GM18508 (cell line): ENCODE results near the gene RFC1.
"Not testable (repeated sequence)": the region's sequence is repeated elsewhere in the genome, so short reads cannot be mapped to it uniquely, and the experiment has no call there.

Source experiments
- ATAC-seq: cut with Tn5 transposase; IDR thresholded peaks from one replicate; pipeline ENCODE4 v1.9.1; 2021; ENCODE audit warnings: moderate number of reproducible peaks; ENCODE audit not compliant: insufficient read depth, unreplicated experiment

RFC1 gene

DNA sequence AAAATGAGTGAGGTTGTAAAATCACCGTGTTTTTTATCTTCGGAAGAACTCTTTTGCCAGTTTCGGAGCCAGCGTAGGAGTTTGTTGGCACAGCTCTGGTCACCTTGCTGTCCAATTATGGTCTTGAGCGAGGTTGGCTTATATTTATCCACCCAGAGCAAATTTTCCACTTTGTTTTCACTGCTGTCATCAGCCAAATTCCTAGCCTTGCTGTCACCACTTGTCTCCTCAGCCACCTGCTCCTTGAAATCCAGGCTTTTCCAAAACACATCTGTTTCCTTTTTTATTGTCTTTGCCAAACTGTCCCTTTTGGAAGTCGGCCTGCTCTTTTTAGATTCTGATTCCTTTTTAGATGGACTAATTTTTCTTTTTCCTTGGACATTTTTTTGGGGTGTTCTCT is 57.6 kb downstream of the RFC1 start:
- no peak for ATAC-seq

DNA sequence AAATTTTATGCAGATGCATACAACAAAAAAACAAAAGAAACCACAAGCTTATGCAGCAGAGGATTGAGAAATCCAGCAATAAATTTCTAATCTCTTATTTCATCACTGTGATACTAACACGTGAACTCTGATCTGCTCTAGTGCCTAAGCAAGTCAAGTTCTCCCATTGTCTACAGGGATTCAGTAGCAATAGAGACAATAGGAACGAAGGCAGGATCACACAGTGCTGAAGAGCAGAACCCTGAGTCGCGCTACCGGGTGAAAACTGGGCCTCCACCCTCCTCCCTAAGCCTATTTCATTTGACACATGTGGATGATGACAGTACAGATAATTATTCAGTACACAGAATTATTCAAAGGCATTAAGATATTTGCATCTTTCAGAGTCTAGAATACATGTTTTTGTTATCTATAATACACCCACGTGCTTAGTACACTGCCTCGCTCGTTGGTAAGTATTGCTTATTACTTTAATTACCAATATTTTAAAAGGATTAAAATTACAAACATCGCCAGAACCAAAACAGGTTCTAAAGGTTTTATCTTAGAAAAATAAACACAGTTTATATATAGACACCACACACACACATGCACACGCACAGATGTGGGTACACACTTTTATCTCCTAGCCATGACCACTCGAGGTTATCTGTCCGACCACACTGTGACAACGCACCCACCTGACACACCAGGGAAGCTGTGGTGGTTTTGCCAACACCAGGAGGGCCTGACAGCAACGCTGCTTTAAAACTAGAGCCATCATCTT is 60.1 kb downstream of the RFC1 start:
- no peak for ATAC-seq

DNA sequence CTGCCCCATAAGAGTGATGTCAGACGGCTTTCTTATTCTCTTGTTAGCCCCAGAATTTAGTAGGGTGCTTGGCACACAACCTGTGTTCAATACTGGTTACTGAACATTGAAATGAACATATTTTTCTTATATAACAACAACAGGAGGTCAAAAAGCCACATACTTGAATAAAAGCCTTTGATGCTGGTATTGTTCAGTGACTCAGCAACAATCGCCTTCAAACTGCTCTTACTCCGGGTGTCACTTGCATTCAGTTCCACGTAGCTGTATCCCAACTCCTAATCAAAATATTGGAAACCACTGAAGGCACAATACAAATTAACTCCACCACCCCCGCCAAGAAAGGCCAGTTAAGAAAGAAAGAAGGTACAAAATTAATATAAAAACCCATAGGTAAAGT is 61.5 kb downstream of the RFC1 start:
- no peak for ATAC-seq

DNA sequence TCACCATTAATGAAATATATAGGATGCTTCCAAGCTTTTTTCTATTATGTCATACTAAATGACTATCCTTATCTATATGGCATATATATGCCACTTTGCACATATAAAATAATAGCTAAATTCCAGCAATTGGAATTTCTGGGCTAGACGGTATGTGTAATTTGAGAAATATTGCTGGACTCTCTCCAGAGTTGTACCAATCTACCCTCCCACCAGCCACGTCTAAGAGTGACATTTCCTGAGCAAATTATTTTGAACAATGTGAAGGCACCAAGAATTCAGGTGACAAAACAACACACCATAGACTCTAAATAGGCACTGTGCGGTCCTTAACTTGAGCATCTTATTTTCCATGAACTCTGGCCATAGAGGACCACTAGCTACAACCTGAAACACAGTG is 62.3 kb downstream of the RFC1 start:
- no peak for ATAC-seq

DNA sequence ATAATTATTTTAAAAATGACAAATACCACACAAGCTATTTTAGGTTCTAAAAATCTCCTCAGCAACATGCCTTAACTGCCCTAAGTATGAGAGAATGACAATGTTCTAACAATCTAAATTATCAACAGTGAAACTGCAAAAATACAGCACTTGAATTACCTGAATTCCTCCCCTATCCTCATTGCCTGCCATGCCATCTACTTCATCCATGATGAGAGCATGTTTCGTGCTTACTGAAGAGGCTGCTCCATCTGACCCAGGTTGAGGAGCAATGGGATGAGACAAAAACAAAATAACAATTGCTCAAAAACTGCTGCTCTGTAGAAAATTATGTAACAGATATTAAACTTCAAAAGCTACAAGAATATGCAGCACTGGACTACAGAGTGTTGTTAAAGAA is 63.3 kb downstream of the RFC1 start:
- no peak for ATAC-seq

DNA sequence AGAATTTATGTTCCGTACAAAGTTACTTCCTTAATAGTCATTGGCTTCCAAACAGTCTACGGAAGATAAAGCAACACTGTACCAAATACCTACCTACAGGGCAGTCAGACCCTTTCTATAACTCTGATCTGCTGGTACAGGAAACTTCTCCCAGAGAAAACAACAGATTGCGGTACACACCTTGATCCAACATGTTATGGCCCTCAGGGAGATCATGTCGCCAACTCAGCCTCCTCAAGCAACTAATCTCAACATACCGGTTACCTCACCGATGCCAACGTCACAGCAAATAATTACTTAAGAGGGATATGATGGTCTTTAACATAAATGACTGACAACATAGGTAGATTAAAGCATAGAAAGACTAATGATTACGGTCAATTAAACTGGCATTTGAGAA is 70.4 kb downstream of the RFC1 start:
- no peak for ATAC-seq

DNA sequence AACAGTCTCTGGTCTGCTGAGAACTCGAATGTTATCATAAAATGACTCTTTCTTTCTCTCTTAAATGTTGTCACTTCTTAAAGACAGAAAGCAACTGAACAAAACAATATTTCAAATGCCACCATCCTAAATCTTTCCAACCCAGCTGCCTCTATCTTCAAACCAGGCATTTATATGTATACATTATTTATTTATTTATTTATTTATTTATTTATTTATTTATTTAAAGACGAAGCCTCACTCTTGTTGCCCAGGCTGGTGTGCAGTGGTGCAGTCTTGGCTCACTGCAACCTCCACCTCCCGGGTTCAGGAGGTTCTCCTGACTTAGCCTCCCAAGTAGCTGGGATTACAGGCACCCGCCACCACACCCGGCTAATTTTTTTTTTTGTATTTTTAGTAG is 73.7 kb downstream of the RFC1 start:
- not testable (repeated sequence) for ATAC-seq

DNA sequence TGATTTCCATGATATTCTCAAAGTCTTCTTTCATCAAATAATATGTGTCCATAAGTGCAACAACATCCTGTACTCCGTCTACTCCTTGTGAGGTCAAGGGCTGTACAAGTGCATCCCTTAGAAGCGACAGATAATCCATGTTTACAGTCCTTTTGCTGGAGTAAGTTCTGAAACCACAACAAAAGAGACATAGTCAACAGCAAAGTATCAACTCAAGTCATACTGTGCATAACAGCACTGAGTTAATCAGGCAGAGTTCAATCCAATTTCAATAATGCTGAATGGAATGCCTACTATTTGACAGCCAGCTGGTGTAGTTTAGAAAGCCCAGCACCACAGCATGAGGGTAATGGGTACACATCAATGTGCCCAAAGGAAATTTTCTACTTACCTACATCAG is 74.5 kb downstream of the RFC1 start:
- no peak for ATAC-seq

DNA sequence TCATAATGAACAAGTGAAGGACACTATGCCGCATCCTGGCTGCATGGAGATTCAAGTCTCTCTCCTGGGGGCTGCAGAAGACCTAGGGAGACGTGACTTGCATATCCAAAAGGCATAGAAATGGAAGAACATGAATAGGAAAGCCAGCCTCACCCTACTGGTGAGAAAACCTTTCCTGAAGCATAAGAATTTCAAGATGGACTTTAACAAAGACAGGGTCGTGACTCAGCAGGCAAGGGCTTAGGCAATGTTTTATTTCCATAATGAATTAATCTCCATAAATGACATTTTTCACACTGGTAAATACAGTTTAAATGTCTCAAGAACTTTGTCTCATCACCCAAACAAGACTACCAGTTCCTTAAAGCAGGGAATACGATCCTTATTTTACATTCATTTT is 78.9 kb downstream of the RFC1 start:
- ATAC-seq = no peak

DNA sequence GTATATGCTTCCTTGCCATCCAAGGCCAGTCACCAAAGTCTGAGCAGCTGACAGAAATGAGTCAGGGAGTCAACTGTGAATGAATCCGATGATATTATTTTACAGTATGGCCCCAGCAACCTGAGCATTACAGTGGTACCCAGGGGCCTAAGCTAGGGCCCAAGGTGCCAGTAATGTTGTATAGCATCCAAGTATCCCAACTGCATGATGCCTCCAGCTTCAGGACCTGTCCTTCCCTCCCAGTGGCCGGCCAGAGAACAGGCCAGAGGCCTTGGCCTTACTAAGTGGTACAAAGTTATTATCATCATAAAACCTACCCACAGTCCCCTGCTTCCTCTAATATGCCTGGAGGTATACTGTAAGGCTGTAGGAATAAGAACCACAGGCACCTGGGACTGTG is 79.9 kb downstream of the RFC1 start:
- no peak for ATAC-seq

DNA sequence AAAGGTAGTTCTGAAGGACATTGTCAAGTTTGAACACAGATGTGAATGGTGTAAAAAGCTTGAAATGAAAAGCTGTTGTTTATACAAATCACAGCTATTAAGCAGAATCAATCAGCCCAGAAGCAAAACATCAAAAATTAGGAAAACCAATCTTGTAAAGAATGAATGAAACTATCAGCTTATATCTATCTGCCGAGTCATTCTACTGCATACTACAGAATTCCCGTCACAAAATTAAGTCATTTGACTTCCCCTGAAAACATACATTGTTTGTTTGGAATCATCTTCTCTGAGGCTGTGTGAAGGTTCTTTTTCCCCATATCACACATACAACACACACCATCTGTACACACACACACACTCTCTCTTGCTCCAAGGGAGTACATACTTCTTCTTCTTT is 80.3 kb downstream of the RFC1 start:
- ATAC-seq = no peak

DNA sequence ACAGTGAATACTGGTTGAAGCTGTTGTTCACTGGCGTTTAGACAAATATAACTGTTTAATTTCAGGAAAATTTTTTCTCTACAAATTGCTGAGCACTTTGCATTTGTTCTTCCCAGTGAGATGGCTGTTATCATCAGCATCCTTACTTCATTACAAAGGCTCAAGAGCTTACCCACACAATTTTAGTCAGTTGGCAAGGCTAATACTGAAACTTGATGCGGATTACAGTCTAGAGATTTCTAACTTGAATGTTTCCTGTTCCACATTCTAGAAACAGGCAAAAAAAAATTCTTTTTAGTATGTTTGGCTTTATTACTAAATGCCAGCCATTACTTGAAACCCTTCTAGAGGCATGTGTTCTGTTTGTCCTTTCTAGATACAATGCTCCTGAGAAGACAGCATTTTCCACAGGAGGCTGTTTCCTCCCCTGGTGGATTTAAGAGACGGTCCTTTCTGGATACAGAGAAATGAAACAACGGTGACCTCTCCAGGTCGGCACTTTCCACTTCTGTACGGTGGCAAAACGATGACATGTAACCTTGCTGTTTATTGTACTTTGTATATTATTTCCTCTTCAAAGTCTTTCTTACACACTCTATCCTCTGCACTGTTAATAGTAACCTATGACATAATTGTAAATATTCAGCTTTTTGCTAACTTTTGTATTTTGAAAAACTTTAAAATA is 80.9 kb downstream of the RFC1 start:
- ATAC-seq = no peak

DNA sequence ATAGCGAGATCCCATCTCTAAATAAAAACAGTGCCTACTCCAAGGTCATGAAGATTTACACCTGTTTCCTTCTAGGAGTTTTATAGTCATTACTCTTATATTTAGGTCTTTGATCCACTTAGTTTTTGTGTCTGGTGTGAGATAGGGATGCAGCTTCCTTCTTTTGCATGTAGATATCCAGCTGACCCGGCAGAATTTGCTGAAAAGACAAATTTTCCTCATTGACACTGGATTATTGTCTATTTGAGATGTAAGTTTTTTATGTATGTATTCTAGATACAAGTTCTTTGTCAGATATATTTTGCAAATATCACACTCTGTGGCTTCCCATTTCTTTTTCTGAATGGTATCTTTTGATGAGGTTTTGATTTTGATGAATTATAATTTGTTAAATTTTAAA is 85.4 kb downstream of the RFC1 start:
- ATAC-seq = no peak

DNA sequence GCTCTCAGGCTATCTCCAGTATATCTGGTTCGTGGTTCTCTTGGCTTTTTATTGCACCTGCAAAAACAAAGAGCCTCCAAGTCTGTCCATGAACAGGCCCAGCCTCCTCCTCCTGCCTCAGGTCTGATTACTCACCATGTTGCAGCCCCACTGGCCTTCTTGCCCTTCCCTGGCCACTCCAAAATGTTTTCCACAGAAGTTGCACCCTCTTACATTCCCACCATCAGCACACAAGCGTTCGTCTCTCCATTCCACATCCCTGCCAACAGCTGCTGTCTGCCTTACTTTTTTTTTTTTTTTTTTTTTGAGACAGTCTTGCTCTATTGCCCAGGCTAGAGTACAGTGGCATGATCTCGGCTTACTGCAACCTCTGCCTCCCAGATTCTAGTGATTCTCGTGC is 86.7 kb downstream of the RFC1 start:
- ATAC-seq = no peak

DNA sequence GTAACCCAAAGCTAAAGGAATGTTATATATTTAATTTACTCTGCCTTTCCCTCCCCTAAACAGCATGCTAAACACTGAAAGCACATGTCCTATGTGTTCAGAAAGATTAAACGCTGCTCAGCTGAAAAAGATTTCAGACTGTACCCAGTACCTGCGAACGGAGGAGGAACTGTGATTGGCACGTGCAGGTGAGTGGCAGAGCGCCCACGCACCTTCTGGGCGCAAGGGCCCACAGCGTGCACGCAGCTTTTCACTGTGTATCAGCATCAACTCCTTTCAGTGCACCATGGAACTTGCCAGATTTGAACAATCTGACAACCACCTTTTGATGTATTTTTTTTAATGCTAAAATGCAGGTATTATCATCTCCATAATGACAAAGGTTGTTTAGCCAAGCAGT is 87.7 kb downstream of the RFC1 start:
- ATAC-seq = no peak

DNA sequence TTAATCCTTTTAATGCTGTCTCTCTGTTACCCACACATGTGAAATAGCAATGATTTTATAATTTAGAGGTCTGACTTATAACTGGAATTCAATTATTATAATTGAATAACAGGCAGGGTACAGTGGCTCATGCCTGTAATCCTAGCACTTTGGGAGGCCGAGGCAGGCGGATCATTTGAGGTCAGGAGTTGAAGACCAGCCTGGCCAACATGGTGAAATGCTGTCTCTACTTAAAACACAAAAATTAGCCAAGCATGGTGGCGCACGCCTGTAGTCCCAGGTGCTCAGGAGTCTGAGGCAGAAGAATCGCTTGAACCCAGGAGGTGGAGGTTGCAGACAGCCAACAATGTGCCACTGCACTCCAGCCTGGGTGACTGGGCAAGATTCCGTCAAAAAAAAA is 88.5 kb downstream of the RFC1 start:
- not testable (repeated sequence) for ATAC-seq

DNA sequence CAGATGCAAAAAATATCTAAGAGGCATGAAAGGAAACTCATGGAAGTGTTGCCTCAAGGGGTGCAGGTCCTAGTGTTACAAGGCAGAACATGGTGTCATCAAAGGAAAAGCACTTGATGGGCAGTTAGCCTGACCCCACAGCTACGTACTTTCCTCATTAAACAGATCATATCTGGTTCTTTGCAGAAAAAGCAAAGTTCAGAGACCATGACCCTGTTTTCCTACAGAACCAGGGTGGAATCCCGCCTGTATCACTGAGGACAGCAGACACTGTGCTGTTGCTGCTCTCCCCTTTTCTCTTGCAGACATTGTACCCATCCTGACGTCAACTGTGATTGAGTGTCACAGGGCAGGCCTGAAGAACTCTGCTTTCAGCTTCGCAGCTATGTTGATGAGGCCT is 91.7 kb downstream of the RFC1 start:
- ATAC-seq = no peak

DNA sequence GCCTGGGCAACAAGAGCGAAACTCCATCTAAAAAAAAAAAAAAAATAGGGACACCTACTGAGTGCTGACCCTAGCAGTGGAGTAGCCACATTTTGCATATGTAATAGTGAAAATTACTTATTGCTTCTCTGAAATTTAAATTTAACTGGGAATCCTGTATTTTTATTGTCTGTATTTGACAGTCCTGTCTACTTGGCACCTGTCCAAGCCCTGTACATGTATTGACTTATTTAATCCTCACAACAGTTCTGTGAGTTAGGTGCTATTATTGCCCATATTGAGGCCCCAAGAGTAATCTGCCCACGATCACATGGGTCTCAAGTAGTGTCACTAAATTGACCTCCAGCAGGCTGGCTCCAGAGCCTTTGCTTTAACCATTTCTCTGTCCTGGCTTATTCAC is 102.3 kb downstream of the RFC1 start:
- ATAC-seq = no peak

DNA sequence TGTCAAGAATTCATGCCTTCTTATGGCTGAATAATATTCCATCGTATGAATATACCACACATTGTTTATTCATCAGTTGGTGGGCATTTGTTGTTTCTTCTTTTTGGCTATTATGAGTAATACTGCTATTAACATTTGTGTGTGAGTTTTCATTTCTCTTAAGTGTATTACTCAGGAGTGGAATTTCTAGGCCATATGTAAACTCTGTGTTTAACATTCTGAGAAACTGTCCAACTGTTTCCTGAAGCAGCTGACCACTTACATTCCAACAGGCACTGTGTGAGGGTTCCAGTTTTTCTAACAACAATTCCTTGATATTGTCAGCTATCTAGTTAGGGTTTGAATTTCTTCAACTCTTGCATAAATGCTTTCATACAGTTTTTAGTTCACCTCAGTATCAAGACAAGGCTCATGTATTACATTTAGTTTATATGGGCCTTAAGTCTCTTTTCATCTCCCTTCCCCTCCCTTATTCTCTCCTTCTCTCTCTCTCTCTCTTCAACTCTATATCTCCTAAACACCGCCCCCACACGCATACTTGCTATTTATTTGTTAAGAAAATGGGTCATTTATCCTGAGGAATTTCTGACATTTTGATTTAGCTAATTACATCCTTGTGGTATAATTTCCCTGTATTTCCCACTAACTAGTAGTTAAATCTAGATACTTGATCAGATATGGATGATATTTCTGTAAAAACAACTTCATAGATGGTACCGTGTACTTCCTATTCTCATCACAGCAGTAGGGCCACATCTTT is 106.4 kb downstream of the RFC1 start:
- no peak for ATAC-seq

DNA sequence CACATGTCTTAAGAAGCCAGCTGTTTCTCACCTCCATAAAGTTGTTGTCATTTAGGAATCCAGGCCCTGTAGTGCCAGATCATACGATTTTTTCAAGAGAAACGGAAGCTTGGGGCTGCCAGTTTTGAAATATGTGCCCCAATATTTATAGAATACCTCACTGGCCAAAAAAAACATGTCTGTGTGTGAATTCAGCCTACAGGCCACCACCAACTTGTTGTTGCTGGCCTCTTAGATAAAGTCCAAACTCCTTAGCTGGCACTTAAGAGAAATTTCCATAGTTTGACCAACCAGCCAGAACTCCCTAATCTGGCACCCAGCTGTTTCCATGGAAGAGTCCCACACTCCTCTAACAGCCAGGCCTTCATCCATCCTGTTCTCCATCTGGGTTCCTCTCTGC is 109.7 kb downstream of the RFC1 start:
- ATAC-seq = no peak

DNA sequence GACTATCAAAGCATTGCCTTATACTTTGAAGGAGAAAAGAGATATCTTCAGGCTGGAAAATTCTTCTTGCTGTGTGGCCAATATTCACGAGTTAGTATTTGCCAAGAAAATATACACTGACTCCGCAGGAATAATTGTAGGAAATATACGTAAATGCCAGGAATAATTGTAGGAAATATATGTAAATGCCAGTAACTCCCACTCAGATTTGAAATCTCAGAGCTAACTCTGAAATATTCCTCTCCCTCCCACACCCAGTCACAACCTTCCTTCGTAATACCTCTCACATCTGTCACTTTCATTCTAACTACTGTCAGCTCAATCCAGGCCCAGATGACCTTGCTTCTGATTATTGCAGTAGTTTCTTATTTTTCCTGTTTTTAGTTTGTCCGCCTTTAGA is 110.3 kb downstream of the RFC1 start:
- ATAC-seq = no peak
